Dendritic cell treated with granulocyte-macrophage colony-stimulating factor and Interleukin-4, amounts not matched to agents 40 ng/mL and 50 ng/mL, for 4 days (primary cell): Measurements from ENCODE around the gene MPP2.

Experiments
- H3K27ac Mint-ChIP-seq: one replicate; pipeline ENCODE4 v1.8.0; 2022; ENCODE audit warnings: mild to moderate bottlenecking, mixed read lengths
- H3K27me3 Mint-ChIP-seq: one replicate; pipeline ENCODE4 v1.8.0; 2022; ENCODE audit warnings: mild to moderate bottlenecking, mixed read lengths
- H3K36me3 Mint-ChIP-seq: one replicate; pipeline ENCODE4 v1.8.0; 2022; ENCODE audit warnings: low read depth, mixed read lengths
- H3K4me1 Mint-ChIP-seq: one replicate; pipeline ENCODE4 v1.8.0; 2022; ENCODE audit warnings: low read depth, mixed read lengths
- H3K4me3 Mint-ChIP-seq: one replicate; pipeline ENCODE4 v1.8.0; 2022; ENCODE audit warnings: mild to moderate bottlenecking, moderate library complexity, mixed read lengths
- H3K9me3 Mint-ChIP-seq: one replicate; pipeline ENCODE4 v1.8.0; 2022; ENCODE audit warnings: mixed read lengths
- intact Hi-C: fragments of 100-400 bp; cut with micrococcal nuclease; formaldehyde crosslinking; loops from one replicate; pipeline ENCODE4 v1.15.0; 2022

MPP2 gene, protein sequence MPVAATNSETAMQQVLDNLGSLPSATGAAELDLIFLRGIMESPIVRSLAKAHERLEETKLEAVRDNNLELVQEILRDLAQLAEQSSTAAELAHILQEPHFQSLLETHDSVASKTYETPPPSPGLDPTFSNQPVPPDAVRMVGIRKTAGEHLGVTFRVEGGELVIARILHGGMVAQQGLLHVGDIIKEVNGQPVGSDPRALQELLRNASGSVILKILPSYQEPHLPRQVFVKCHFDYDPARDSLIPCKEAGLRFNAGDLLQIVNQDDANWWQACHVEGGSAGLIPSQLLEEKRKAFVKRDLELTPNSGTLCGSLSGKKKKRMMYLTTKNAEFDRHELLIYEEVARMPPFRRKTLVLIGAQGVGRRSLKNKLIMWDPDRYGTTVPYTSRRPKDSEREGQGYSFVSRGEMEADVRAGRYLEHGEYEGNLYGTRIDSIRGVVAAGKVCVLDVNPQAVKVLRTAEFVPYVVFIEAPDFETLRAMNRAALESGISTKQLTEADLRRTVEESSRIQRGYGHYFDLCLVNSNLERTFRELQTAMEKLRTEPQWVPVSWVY

DNA sequence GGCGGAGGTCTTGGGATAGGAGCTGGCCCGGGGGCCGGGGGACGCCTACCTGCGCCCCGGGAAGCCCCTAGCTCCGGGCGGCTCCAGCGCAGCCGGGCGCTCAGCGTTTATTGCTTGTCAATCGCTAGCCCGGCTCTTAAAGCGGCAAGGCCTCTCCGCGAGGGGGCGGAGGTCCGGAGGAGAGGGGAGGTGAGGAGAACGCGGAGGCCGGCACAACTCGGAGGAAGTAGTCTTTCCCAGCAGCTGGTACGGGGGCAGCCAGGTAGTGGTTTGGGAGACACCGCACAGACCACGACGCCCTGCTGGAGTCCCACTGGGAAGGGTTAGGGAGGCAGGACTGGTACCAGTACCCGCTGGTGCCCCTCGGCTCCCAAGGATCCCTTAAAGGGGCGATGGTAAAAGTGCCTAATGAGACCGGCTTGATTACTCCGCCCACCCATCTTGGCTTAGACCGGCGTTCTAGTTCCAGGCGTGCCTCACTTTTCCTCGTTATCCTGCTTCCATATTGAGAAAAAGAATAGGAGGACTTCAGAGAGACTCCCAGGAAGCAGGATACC lies at the start of gene MPP2:
Gene MPP2 (minus strand): TSS at position 112 of the 557 bp plus-strand sequence. CDS start 3,076 bp downstream, outside the sequence.
- intact Hi-C loops, result no loop called here
- Mint-ChIP-seq H3K27me3 (peaks cover 60% of the 10 kb centered on the region), H3K27ac (no peak within 1 kb of the TSS), H3K9me3 (no peaks in the 10 kb centered on the region), H3K4me1 (peaks cover 26% of the 10 kb centered on the region), H3K4me3 (peak within 1 kb of the TSS; percentile 23), H3K36me3 (no peaks in the 10 kb centered on the region)

DNA sequence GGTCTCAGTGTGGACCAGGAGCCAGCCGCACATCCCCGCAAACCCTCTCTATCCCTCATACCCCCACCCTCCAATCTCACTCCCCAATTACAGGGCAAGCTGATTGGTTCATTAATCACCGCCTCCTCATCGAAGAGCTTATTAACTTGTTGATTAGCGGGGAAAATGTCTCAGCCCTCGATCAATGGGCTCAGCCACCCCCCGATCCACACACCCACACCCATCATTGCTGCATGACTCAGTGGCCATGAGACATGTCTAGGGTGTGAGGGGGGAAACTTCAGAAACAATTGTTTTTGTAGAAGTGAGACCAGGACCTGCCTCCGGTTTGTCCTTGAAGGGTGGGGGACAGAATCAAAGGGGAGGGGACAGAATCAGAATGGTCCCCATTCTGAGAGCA lies 48.9 kb upstream of the MPP2 start:
- Mint-ChIP-seq H3K9me3 (no peaks in the 10 kb centered on the region), H3K4me3 (no peak overlapping the region), H3K27me3 (peaks cover 52% of the 10 kb centered on the region), H3K4me1 (peaks cover 9% of the 10 kb centered on the region), H3K36me3 (no peaks in the 10 kb centered on the region), H3K27ac (no peak overlapping the region)
- intact Hi-C loops, result no loop called here

DNA sequence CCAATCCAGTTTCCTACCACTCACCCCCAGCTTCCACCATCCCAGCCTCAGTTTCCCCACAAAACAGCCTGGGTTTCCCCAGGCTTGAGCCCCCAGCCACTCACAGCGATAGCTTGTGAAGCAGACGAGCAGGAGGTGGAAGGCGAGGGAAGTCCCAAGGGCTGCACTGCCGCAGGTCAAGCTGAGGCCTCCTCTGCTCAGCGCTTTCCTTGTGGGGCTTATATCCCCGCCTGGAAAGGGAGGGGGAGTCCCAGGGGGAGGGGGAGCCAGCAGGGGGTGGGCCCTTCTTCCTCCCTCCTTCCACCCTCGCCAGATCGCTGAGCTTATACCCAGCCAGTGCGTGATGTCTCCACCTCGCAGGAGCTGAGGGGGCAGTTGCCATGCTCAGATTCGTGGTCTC lies 46.4 kb upstream of the MPP2 start, which contains the start of gene PYY:
Gene PYY (minus strand): TSS at position 195 of the 400 bp plus-strand sequence. CDS start 457 bp downstream, outside the sequence.
- H3K36me3 Mint-ChIP-seq, result no peaks in the 10 kb centered on the region
- intact Hi-C loops, result no loop called here
- peaks cover 64% of the 10 kb centered on the region for H3K27me3 Mint-ChIP-seq
- H3K4me3 Mint-ChIP-seq, result no peak within 1 kb of the TSS
- no peaks in the 10 kb centered on the region for H3K9me3 Mint-ChIP-seq
- peaks cover 9% of the 10 kb centered on the region for H3K4me1 Mint-ChIP-seq
- no peak within 1 kb of the TSS for H3K27ac Mint-ChIP-seq

DNA sequence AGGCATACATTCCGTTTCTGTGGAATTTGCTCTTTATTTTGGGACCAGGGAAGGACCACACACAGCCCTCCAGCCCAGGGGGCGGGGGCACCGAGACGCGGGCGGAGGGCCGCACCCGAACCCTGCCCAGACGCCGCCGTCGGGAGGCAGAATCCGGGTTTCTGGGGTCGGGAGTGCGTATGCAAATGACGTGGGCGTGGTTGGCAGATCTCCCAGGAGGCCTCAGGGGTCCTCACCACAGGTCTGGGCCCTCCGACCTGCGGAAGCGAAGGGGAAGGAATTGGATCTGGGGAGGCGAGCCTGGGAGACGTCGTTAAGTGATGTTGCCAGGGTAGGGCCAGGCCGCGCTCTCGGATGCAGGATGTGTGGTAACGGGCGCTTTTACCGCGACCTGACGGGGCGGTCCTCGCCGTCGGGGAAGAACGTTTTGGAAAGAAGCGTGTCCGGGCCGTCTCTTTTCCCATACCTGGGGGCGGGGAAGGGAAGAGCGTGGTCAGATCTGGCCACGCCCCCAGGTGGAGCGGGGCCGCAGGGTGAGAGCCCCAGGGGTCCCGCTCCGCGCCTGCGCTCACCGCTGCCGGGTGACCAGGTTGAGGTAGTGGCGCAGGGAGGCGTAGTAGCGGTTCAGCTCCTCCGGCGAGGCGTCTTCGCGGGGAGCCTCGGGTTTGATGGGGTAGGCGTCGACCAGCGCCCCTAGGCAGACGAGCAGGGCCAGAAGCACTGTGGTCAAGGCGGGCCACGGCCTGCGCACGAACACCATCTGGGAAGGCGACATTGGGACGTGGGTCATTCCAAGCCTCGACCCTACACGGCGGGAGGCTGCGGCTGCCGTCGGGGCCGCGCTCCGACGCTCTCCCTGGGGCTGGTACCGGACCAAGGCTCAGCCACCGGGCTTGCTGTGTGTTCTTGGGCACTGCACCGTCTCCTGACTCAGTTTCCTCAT lies 45.7 kb upstream of the MPP2 start:
- Mint-ChIP-seq H3K9me3 (no peaks in the 10 kb centered on the region), H3K4me1 (peaks cover 9% of the 10 kb centered on the region), H3K27me3 (peaks cover 64% of the 10 kb centered on the region), H3K36me3 (no peaks in the 10 kb centered on the region), H3K27ac (no peak overlapping the region), H3K4me3 (no peak overlapping the region)
- intact Hi-C loops, result no loop called here

DNA sequence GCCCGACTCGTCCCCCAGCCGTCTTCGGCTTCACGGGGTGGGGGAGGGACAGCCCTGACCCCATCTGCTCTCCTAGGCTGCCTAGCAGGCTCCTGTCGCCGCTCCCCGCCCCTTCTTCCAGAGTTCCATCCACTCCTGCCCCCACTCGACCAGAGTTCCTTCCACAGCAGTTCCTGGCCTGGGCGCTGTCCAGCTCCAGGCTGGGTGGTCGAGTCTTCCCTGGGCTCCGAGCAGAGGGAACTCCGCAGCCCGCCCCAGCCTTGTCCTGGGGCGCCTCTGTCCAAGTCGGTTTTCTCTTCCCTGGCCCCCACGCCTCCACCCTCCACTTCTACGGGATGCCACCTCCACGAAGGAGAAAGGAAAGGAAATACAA lies 45.0 kb upstream of the MPP2 start:
- intact Hi-C loops, result no loop called here
- H3K9me3 Mint-ChIP-seq, result no peaks in the 10 kb centered on the region
- H3K27ac Mint-ChIP-seq, result no peak overlapping the region
- H3K27me3 Mint-ChIP-seq, result peaks cover 64% of the 10 kb centered on the region
- no peak overlapping the region for H3K4me3 Mint-ChIP-seq
- peaks cover 16% of the 10 kb centered on the region for H3K4me1 Mint-ChIP-seq
- no peaks in the 10 kb centered on the region for H3K36me3 Mint-ChIP-seq

DNA sequence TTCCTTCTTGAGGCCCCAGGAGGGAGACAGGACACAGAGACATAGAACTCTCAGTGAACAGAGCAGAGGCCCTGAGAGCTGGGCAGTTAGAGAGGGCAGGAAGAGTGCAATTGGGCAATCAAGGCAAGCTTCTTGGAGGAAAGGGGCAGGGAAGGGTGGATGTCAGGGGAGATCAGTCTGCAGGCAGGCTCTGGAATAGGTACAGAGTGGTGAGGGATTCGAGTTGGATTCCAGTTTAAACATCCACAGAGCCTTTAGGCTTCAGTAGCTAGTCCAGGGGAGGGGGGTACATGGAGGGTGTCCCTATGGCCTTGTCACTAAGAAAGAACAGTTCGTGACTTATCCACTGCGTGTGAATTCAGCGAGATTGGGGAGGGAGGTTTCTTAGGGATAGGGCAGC lies 44.4 kb upstream of the MPP2 start:
- Mint-ChIP-seq H3K4me1 (peaks cover 17% of the 10 kb centered on the region), H3K27ac (no peak overlapping the region), H3K9me3 (no peaks in the 10 kb centered on the region), H3K27me3 (peaks cover 64% of the 10 kb centered on the region), H3K36me3 (no peaks in the 10 kb centered on the region), H3K4me3 (no peak overlapping the region)
- intact Hi-C loops, result no loop called here

DNA sequence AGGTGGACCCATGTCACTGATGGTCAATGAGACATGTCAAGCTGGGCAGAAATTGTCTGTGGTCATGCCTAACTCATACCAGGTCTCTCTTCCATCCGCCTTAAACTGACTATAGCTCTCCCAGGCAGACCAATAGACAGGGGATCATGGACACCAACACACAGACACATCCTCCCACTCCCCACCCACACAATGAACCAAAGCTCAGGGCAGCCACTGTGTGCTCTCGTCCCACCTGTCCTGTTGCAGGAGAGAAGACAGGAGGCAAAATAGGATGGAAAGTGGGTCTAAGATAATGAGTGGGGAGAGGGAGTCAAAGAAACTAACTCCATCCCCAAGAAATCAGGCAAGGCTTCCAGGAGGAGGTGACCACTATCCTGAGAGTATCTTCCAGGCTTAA lies 43.2 kb upstream of the MPP2 start:
- intact Hi-C loops, result no loop called here
- Mint-ChIP-seq H3K4me3 (no peak overlapping the region), H3K9me3 (no peaks in the 10 kb centered on the region)

DNA sequence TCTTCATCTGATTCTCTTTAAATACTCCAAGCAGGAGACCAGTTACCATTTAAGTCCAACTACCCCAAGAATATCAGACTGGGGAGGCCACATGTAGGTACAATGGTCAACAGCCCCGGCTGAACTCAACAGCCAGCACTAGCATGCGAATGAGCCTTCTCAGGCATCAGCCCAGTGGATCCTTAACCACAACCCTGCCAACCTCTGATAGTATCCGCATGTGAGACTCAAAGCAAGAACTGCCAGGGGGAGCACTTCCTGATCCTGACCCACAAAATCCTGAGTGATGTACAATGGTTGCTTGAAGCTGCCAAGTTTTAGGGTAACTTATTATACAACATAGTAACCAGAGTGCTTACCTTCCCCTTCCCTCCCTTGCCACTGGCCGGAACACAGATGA lies 42.4 kb upstream of the MPP2 start:
- H3K4me1 Mint-ChIP-seq, result peaks cover 17% of the 10 kb centered on the region
- peaks cover 51% of the 10 kb centered on the region for H3K27me3 Mint-ChIP-seq

More for the DNA sequence above, 43.2 kb upstream of the MPP2 start:
- no peak overlapping the region for H3K27ac Mint-ChIP-seq
- H3K27me3 Mint-ChIP-seq, result peaks cover 58% of the 10 kb centered on the region
- H3K36me3 Mint-ChIP-seq, result no peaks in the 10 kb centered on the region
- peaks cover 17% of the 10 kb centered on the region for H3K4me1 Mint-ChIP-seq

DNA sequence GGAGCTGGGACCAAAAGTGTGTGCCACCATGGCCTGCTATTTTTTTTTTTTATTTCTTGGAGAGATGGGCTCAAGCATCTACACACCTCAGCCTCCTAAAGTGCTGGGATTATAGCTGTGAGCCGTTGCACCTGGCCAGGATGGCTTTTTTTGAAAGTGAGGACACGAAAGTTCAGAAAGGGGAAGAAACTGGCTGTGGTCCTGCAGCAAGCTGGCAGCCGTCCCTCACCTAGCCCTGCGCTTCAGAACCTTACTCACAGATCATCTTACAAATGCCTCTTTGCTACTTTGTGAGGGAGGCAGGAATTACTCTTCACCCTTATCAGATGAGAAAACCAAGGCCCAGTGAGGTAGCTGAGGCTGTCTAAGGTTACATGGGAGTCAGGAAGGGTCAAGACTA lies 39.4 kb upstream of the MPP2 start:
- Mint-ChIP-seq H3K9me3 (no peaks in the 10 kb centered on the region), H3K36me3 (no peaks in the 10 kb centered on the region), H3K4me1 (peaks cover 8% of the 10 kb centered on the region), H3K4me3 (no peak overlapping the region), H3K27me3 (peaks cover 23% of the 10 kb centered on the region), H3K27ac (no peak overlapping the region)
- intact Hi-C loops, result loop anchor here (10.0 kb wide), 1 partner anchor 218 kb away; no protein-coding TSS in a partner anchor

More for the DNA sequence above, 42.4 kb upstream of the MPP2 start:
- H3K9me3 Mint-ChIP-seq, result no peaks in the 10 kb centered on the region
- H3K36me3 Mint-ChIP-seq, result no peaks in the 10 kb centered on the region
- H3K27ac Mint-ChIP-seq, result no peak overlapping the region
- intact Hi-C loops, result loop anchor here (10.0 kb wide), 1 partner anchor 215 kb away; no protein-coding TSS in a partner anchor
- no peak overlapping the region for H3K4me3 Mint-ChIP-seq

DNA sequence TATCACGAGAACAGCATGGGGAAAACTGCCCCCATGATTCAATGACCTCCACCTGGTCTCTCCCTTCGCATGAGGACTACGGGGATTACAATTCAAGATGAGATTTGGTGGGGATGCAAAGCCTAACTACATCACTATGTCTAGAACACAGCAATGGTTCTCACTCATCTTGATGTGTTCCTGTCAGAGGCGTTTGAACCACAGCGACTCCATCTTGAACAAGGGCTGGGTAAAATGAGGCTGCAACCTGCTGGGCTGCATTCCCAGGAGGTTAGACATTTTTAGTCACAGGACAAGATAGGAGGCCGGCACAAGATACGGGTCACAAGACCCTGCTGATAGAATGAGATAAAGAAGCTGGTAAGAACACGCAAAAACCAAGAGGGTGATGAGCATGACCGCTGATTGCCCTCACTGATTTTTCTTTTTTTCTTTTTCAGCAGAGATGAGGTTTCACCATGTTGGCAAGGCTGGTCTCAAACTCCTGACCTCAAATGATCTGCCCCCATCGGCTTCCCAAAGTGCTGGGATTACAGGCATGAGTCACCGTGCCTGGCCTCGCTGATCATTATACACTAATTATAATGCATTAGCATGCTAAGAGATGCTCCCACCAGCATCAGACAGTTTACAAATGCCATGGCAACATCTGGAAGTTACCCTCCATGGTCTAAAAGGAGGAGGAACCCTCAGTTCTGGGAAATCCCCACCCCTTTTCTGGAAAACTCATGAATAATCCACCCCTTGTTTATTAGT lies 37.9 kb upstream of the MPP2 start:
- Mint-ChIP-seq H3K4me1 (peaks cover 8% of the 10 kb centered on the region), H3K4me3 (no peak overlapping the region), H3K27me3 (peaks cover 11% of the 10 kb centered on the region), H3K36me3 (no peaks in the 10 kb centered on the region), H3K27ac (no peak overlapping the region), H3K9me3 (no peaks in the 10 kb centered on the region)
- intact Hi-C loops, result loop anchor here (10.0 kb wide), 1 partner anchor 220 kb away; no protein-coding TSS in a partner anchor

DNA sequence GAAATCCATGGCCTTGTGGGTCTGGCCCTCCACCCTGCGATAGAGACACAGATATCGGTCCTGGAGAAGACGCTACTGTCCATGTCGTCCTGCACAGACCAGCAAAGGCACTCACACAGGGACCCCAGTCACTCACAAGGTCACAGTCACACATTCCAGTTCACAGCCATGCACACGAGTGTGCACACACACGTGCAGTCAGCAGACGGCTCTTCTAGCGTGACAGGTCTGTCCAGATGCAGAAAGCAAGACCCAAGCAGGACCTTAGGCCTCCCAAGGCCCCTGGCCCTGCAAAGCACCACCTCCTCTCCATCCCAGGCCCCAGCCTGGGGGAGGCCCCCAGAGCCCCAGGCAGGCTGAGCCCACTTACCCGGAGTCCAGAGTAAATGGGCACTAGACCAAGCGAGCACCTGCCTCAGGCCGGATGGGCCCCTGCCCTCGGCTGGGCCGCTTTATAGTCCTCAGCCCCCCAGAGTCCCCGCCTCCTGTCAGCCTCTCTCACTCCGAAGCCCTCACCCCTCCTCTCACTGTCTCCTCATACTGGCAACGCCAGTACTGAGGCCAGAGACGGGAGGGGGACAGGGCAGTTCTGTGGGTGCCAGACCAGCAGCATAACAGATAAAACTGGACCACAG lies 34.8 kb upstream of the MPP2 start, which contains the start of gene PPY:
Gene PPY (minus strand): TSS at position 426 of the 635 bp plus-strand sequence. CDS start 822 bp downstream, outside the sequence.
- Mint-ChIP-seq H3K27me3 (peaks cover 34% of the 10 kb centered on the region), H3K36me3 (no peaks in the 10 kb centered on the region), H3K9me3 (no peaks in the 10 kb centered on the region), H3K4me1 (peaks cover 13% of the 10 kb centered on the region), H3K4me3 (no peak within 1 kb of the TSS), H3K27ac (no peak within 1 kb of the TSS)
- intact Hi-C loops, result loop anchor here (10.0 kb wide), 1 partner anchor 223 kb away; no protein-coding TSS in a partner anchor

DNA sequence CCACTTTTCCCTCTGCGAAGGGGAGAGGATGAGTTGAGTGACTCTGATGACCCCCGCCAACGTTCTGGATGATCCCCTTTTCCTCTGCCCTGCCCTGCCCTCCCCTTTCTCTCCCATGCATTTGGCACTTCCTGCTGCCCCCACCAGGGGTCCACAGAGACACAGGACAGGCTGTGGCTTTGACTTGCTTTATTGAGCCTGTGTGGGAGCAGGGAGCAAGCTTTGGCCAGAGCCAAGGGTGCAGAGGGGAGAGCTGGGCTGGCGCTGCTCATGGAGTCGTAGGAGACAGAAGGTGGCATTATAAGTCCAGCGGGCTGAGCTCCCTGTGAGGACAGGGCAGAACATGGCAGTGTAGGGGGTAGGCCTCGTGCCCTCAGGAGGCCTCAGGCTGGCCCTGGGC lies 33.3 kb upstream of the MPP2 start:
- H3K27ac Mint-ChIP-seq, result no peak overlapping the region
- no peak overlapping the region for H3K4me3 Mint-ChIP-seq
- no peaks in the 10 kb centered on the region for H3K36me3 Mint-ChIP-seq
- no peaks in the 10 kb centered on the region for H3K9me3 Mint-ChIP-seq
- intact Hi-C loops, result loop anchor here (10.0 kb wide), 1 partner anchor 224 kb away; no protein-coding TSS in a partner anchor
- H3K4me1 Mint-ChIP-seq, result peaks cover 13% of the 10 kb centered on the region
- H3K27me3 Mint-ChIP-seq, result peaks cover 48% of the 10 kb centered on the region
